B cell (primary cell): ENCODE data around the gene ABHD1. TPM values are rescaled to one million over a fixed set of nuclear protein-coding genes. Genes with fewer than 3 reads are reported as not detected.

Experiments
- ATAC-seq: fragments of 200-7000 bp; cut with Tn5 transposase; one replicate; pipeline ENCODE4 v1.10.0; 2021; ENCODE audit warnings: low read depth, mild to moderate bottlenecking, moderate number of reproducible peaks, moderate library complexity
- CTCF ChIA-PET: fragments of 350-600 bp; sonication (Branson Sonifier 250); formaldehyde crosslinking; loops from one replicate; lab custom pipeline; 2021; ENCODE audit warnings: antibody characterized with exemption, inconsistent platforms; lab: Charles Lee
- POLR2A ChIA-PET: fragments of 350-600 bp; sonication (Branson Sonifier 250); formaldehyde crosslinking; loops from one replicate; lab custom pipeline; 2021; ENCODE audit warnings: antibody characterized with exemption; lab: Charles Lee
- DNase-seq: peaks from one replicate; pipeline ENCODE4 v3.0.0; 2013
- H2AFZ ChIP-seq: 2 replicates; pipeline ENCODE4 v1.6.1; 2012; ENCODE audit warnings: mild to moderate bottlenecking, low read depth, low read length; ENCODE audit not compliant: insufficient read depth, poor library complexity, severe bottlenecking
- H3K27ac ChIP-seq, 2 donors: 1 replicate in 1 of 2; 2 replicates in 1 of 2; pipeline ENCODE4 v1.5.1; 2012 to 2013; ENCODE audit warnings: low read length in 2 of 2, mild to moderate bottlenecking in 2 of 2, moderate library complexity in 1 of 2
- H3K27me3 ChIP-seq, 4 experiments: fragments of 200-600 bp in 1 of 4; sonication (generic) in 1 of 4; replicated peaks in 1 of 4; 1 replicate in 2 of 4; 2 replicates in 2 of 4; pipeline versions ENCODE4 v1.6.1 to v1.7.0; 2013 to 2016; ENCODE audit warnings: low read length in 3 of 4, mild to moderate bottlenecking in 2 of 4, mixed read lengths in 1 of 4, moderate library complexity in 1 of 4; ENCODE audit not compliant: insufficient read depth in 4 of 4, control insufficient read depth in 3 of 4; ENCODE audit errors: control extremely low read depth in 1 of 4
- H3K36me3 ChIP-seq, 2 experiments: replicated peaks in 1 of 2; 1 replicate in 1 of 2; 2 replicates in 1 of 2; pipeline versions ENCODE4 v1.6.1 to v1.7.1; 2013; ENCODE audit warnings: low read length in 1 of 2; ENCODE audit not compliant: insufficient read depth in 2 of 2, control insufficient read depth in 1 of 2; ENCODE audit errors: control extremely low read depth in 1 of 2, extremely low read depth in 1 of 2
- H3K4me1 ChIP-seq, 2 donors: fragments of 200-600 bp in 1 of 2; sonication (generic) in 1 of 2; 1 replicate in 1 of 2; 2 replicates in 1 of 2; pipeline versions ENCODE4 v1.5.1 to v1.6.1; 2013 to 2017; ENCODE audit warnings: low read length in 2 of 2; ENCODE audit not compliant: control insufficient read depth in 2 of 2, insufficient read depth in 2 of 2
- H3K4me2 ChIP-seq: replicated peaks from 2 replicates; pipeline ENCODE3; 2012; ENCODE audit warnings: mild to moderate bottlenecking, low read depth, low read length; ENCODE audit not compliant: poor library complexity, severe bottlenecking
- H3K4me3 ChIP-seq, 5 experiments: fragments of 200-600 bp in 1 of 5; sonication (generic) in 1 of 5; 1 replicate in 3 of 5; 2 replicates in 2 of 5; pipeline versions ENCODE4 v1.5.1 to v1.7.0; 2011 to 2016; ENCODE audit warnings: low read length in 4 of 5, mild to moderate bottlenecking in 4 of 5, low read depth in 2 of 5, control low read depth in 1 of 5, moderate library complexity in 1 of 5; ENCODE audit not compliant: insufficient read depth in 1 of 5; ENCODE audit errors: control extremely low read depth in 1 of 5, extremely low read depth in 1 of 5
- H3K79me2 ChIP-seq: fragments of 200-600 bp; sonication (generic); one replicate; pipeline ENCODE4 v1.6.0; 2016; ENCODE audit warnings: low read length; ENCODE audit not compliant: control insufficient read depth, insufficient read depth
- H3K9ac ChIP-seq: fragments of 200-600 bp; sonication (generic); 2 replicates; pipeline ENCODE4 v1.6.1; 2017; ENCODE audit warnings: mild to moderate bottlenecking, low read length, moderate library complexity
- H3K9me3 ChIP-seq, 3 donors: one replicate each; pipeline versions ENCODE4 v1.6.1 to v1.7.1; 2013; ENCODE audit warnings: low read length in 2 of 3; ENCODE audit not compliant: control insufficient read depth in 2 of 3, insufficient read depth in 1 of 3; ENCODE audit errors: control extremely low read depth in 1 of 3
- H4K20me1 ChIP-seq: 2 replicates; pipeline ENCODE4 v1.6.0; 2012; ENCODE audit warnings: mild to moderate bottlenecking, low read length; ENCODE audit not compliant: insufficient read depth, control insufficient read depth, poor library complexity, severe bottlenecking
- H3K27ac Mint-ChIP-seq: one replicate; pipeline ENCODE4 v1.8.0; 2021; ENCODE audit warnings: mixed read lengths
- H3K27me3 Mint-ChIP-seq: one replicate; pipeline ENCODE4 v1.8.0; 2021; ENCODE audit warnings: mixed read lengths
- H3K4me1 Mint-ChIP-seq: one replicate; pipeline ENCODE4 v1.8.0; 2021; ENCODE audit warnings: mixed read lengths
- H3K4me3 Mint-ChIP-seq: one replicate; pipeline ENCODE4 v1.8.0; 2021; ENCODE audit warnings: mixed read lengths
- H3K9me3 Mint-ChIP-seq: one replicate; pipeline ENCODE4 v1.8.0; 2022; ENCODE audit warnings: mixed read lengths; ENCODE audit not compliant: insufficient read depth
- CTCF ChIP-seq: fragments of 200-600 bp; IDR thresholded peaks from one replicate; pipeline ENCODE4 v1.8.0; 2022; ENCODE audit warnings: antibody characterized with exemption, mild to moderate bottlenecking
- EZH2 ChIP-seq: IDR thresholded peaks from 2 replicates; pipeline ENCODE4 v1.6.1; 2012; ENCODE audit warnings: borderline replicate concordance, low read depth, mild to moderate bottlenecking, moderate library complexity, low read length; ENCODE audit not compliant: insufficient read depth, poor library complexity, severe bottlenecking
- WGBS: methylation state at CpG from one replicate; pipeline ENCODE4 v1.1.5; 2013; ENCODE audit warnings: missing lambda C conversion rate; ENCODE audit not compliant: insufficient coverage; 5-methylcytosine and 5-hydroxymethylcytosine counted together
- intact Hi-C: fragments of 100-400 bp; cut with micrococcal nuclease; formaldehyde crosslinking; loops from one replicate; pipeline ENCODE4 v1.10.0; 2022
- polyA plus RNA-seq: library from polyadenylated mRNA; depleted of rRNA; stranded (reverse); fragments of >200 nt; gene quantifications from 2 replicates; pipeline ENCODE4 v1.2.3, GENCODE V29; 2012
- total RNA-seq, 2 donors: library from RNA; stranded (reverse); fragments of 120-200 nt in 1 of 2; gene quantifications; 1 replicate in 1 of 2; 2 replicates in 1 of 2; pipeline versions ENCODE4 v1.2.3 to v1.2.4, GENCODE V29; 2013 to 2022

Gene ABHD1
- total and polyA plus RNA-seq, 2 donors (not counting 1 experiment from before 2014, with no cell fraction given) = 1.5 to 2.7 TPM

- H3K9me3 ChIP-seq = peaks cover 0 to 3% (median 0%) of the 10 kb centered on the region in 3 donors
- peak overlapping the region; percentile 49 for H3K4me2 ChIP-seq
- H3K36me3 ChIP-seq = no peaks in the 10 kb centered on the region
- ATAC-seq = no peak
- H3K4me3 Mint-ChIP-seq = peak overlapping the region; percentile 24
- H3K4me1 ChIP-seq = peaks cover 22 to 28% of the 10 kb centered on the region in 2 donors
- CTCF ChIA-PET = interaction anchor here (1.1 kb wide), 1 partner anchor 138 kb away, joined by 3 read pairs; no protein-coding TSS in a partner anchor
- 73% methylated on average over 5 of the region's 8 CpGs for WGBS
- no peaks in the 10 kb centered on the region for H3K27me3 ChIP-seq
- H3K9ac ChIP-seq = peak overlapping the region; percentile 12
- DNase-seq = peak; percentile 40
- peak overlapping the region; percentile 50 for H2AFZ ChIP-seq
- peak overlapping the region; percentile 49 to 60 for H3K27ac ChIP-seq
- intact Hi-C loops = no loop called here
- no peaks in the 10 kb centered on the region for H3K9me3 Mint-ChIP-seq
- TF ChIP-seq EZH2 (no peak), CTCF (no peak)
- POLR2A ChIA-PET = no interaction called here
- H3K79me2 ChIP-seq = no peaks in the 10 kb centered on the region
- H3K27me3 Mint-ChIP-seq = no peaks in the 10 kb centered on the region
- no peaks in the 10 kb centered on the region for H4K20me1 ChIP-seq
- peak overlapping the region; percentile 53 for H3K27ac Mint-ChIP-seq
- H3K4me3 ChIP-seq = no peak overlapping the region
- peaks cover 24% of the 10 kb centered on the region for H3K4me1 Mint-ChIP-seq
These were observed 41.5 kb downstream of the ABHD1 start for GRCh38 chr2:27164960-27165763.
